ENCODE data around the gene DNM1L. TPM values are rescaled to one million over a fixed set of nuclear protein-coding genes. Genes with fewer than 3 reads are reported as not detected.

Gene DNM1L
- total and polyA plus RNA-seq, 10 of the 15 experiments (the other 5 are each of a cell fraction or from before 2014, with no cell fraction given) = 23.1 to 201 (median 63.9) TPM

- no peak for TF ChIP-seq E2F4 (IDR thresholded peaks at IDR 0.05; ENCODE audit: low read depth, low read length)
- TF ChIP-seq SMARCA5 (IDR thresholded peaks at IDR 0.05) = peak; percentile 94
- peak; percentile 64; the same call in 1 of the 2 replicates for TF ChIP-seq ELK1 (IDR thresholded peaks at IDR 0.05; ENCODE audit: low read depth, low read length)
- no peak for TF ChIP-seq DPF2 (IDR thresholded peaks at IDR 0.05)
- no peak for TF ChIP-seq ZBED1 (IDR thresholded peaks at IDR 0.05; ENCODE audit: borderline replicate concordance)
- no peak for TF ChIP-seq RELA (IDR thresholded peaks at IDR 0.05; ENCODE audit: borderline replicate concordance, partially characterized antibody)
- peak; percentile 46; the same call in 1 of the 2 replicates for TF ChIP-seq MXI1 (IDR thresholded peaks at IDR 0.05; ENCODE audit: low read depth, low read length)
- TF ChIP-seq KLF5 (IDR thresholded peaks at IDR 0.05; ENCODE audit: partially characterized antibody) = no peak
- TF ChIP-seq CTCF (IDR thresholded peaks at IDR 0.05 in 2 of 3, conservative IDR thresholded peaks at IDR 0.05 in 1 of 3; ENCODE audit: control insufficient read depth in 2 of 3, extremely low read depth in 1 of 3, insufficient read depth in 1 of 3, low read depth in 3 of 3, low read length in 3 of 3) = peak; percentile 93 to 98 (median 94)
- no peak for TF ChIP-seq POU2F2 (IDR thresholded peaks at IDR 0.05; ENCODE audit: borderline replicate concordance, low read depth, low read length)
- TF ChIP-seq SIN3A (IDR thresholded peaks at IDR 0.05; ENCODE audit: low read depth, low read length) = peak; percentile 78
- no peak for TF ChIP-seq HDAC6 (IDR thresholded peaks at IDR 0.05; ENCODE audit: unreplicated experiment)
- TF ChIP-seq IKZF2 (IDR thresholded peaks at IDR 0.05) = no peak
- no peak for TF ChIP-seq ATF7 (IDR thresholded peaks at IDR 0.05; ENCODE audit: low read depth)
- no peak for TF ChIP-seq CBX3 (IDR thresholded peaks at IDR 0.05; ENCODE audit: borderline replicate concordance, low read depth)
- no peak for TF ChIP-seq STAT3 (IDR thresholded peaks at IDR 0.05; ENCODE audit: low read depth, low read length)
- TF ChIP-seq GABPA (IDR thresholded peaks at IDR 0.05; ENCODE audit: low read depth) = peak; percentile 62; the same call in 1 of the 2 replicates
- TF ChIP-seq CHD4 (IDR thresholded peaks at IDR 0.05) = no peak
- TF ChIP-seq TCF7 (IDR thresholded peaks at IDR 0.05; ENCODE audit: borderline replicate concordance) = no peak
- TF ChIP-seq FOXM1 (IDR thresholded peaks at IDR 0.05; ENCODE audit: low read depth, low read length) = 0 out of 2 replicates have a peak, but pooled peaks have one; percentile 17
- peak; percentile 27; the same call in 1 of the 2 replicates for TF ChIP-seq HDGF (IDR thresholded peaks at IDR 0.05)
- no peak for TF ChIP-seq BCL3 (IDR thresholded peaks at IDR 0.05; ENCODE audit: borderline replicate concordance, insufficient read depth, low read depth, low read length, poor library complexity, severe bottlenecking)
- no peak for TF ChIP-seq EED (IDR thresholded peaks at IDR 0.05; ENCODE audit: low read depth)
- TF ChIP-seq E4F1 (IDR thresholded peaks at IDR 0.05; ENCODE audit: borderline replicate concordance, partially characterized antibody) = peak; percentile 47
Observed at GRCh38 chr12:32755051-32755653, 76.1 kb downstream of the DNM1L start (continued).

Measured in GM12878 (cell line).